ENCODE measurements around the gene HDHD2.

GRCh38 chr18:47141289-47141688, 9.0 kb downstream of the HDHD2 start:
- no peak for TF ChIP-seq CTCF (IDR thresholded peaks at IDR 0.05; ENCODE audit: low read length)
- no peak for TF ChIP-seq EZH2 (optimal IDR thresholded peaks at IDR 0.05; ENCODE audit: low read depth, low read length)

All from MM.1S (cell line).